ENCODE measurements around the gene LRRC56. TPM values are rescaled to one million over a fixed set of nuclear protein-coding genes. Genes with fewer than 3 reads are reported as not detected.

Gene LRRC56
- polyA plus RNA-seq, 1 donor: 3.5 TPM

DNA sequence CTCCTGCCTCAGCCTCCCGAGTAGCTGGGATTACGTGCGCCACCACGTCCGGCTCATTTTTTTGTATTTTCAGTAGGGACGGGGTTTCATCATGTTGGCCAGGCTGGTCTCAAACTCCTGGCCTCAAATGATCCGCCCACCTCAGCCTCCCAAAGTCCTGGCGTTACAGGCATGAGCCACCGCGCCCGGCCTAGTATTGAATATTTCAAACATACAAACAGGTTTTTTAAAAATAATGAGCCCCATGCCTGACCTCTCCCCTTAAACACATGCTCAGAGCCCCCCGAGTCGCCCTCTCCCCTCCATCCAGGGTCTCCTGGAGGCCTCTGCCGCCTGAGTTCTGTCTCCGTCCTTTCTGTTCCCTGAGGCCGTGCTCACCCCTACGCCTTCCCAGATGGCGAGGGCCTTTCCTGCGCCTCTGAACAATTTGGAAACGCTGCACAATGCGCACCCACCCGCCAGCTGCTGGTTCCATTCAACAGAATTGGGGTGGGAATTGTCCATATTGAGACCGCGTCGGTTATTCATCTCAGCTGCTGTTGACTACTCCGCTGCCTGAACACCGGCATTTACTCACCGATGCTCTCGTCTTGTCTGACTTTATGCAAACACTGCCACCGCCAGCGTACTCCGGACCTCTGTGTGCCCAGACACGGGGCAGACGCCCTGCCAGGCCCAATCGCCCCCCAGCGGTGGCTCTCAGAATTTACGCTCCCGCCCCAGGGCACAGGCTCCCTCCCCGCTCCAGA is 16.7 kb upstream of the LRRC56 start:
- no peak for DNase-seq

DNA sequence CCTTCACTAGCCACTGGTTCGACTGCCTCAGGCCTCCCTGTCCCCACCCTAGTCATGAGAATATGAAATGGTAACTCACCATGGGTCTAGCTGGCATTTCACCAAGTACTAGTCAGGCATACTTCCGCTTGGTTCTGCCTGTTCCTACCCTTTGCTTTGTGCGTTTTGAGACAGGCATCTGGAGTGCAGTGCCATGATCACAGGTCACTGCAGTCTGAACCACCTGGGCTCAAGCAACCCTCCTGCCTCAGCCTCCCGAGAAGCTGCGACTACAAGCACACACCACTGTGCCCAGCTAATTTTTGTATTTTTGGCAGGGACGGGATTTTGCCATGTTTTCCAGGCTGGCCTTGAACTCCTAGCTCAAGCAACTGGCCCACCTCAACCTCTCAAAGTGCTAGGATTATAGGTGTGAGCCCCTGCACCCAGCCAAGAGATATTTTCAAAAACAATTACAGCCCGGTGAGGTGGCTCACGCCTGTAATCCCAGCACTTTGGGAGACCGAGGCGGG is 16.1 kb upstream of the LRRC56 start:
- DNase-seq: no peak

DNA sequence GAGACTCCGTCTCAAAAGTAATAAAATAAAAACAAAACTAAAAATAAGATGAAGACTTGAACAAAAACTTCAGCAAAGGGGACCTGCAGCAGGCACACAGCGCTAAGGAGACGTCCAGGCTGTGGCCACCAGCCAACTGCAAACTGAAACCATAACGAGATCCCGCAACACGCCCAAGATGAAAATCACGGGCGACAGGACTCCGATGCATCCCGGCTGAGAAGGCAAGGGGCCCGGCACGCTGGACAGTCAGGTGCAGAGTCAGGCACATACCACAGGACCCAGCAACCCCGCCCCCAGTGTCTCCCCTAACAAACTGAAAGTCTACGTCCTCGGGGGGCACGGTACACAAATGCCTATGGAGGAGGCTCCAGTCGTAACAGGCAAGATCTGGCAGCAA is 11.1 kb upstream of the LRRC56 start:
- DNase-seq: no peak

DNA sequence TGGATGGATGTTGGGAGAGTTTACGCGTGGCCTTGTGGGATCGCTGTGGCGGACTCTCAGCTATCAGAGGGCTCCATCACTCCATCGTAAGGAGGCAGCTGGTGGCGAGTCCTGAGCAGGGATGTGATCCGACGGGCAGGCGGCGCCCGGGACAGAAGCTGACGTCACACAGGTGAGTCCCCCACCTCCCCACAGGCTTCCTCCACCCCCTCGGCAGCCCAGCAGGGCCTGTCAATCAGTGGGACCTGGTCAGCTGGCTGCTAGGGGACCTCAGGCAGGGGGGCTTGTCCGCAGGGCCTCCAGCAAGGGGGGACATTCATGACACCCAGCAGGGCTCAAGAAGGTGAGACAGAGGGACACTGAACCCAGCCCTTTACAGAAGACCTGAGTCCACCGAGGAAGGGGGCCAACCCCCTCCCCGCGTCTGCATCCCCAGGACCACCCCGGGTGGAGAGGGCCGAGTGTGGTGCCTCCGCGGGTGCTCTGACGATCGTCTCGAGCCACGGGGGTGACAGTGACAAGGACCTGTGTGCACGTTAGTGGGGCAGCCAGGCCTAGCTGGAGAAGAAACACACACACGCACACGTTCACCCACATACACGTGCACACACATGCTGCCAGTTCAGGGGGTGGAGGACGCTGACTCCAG is 9.0 kb upstream of the LRRC56 start:
- DNase-seq: no peak

- DNase-seq: no peak
These were observed 8.3 kb upstream of the LRRC56 start for GRCh38 chr11:528815-529727.

GRCh38 chr11:529728-530411 is 7.5 kb upstream of the LRRC56 start:
- no peak for DNase-seq

DNA sequence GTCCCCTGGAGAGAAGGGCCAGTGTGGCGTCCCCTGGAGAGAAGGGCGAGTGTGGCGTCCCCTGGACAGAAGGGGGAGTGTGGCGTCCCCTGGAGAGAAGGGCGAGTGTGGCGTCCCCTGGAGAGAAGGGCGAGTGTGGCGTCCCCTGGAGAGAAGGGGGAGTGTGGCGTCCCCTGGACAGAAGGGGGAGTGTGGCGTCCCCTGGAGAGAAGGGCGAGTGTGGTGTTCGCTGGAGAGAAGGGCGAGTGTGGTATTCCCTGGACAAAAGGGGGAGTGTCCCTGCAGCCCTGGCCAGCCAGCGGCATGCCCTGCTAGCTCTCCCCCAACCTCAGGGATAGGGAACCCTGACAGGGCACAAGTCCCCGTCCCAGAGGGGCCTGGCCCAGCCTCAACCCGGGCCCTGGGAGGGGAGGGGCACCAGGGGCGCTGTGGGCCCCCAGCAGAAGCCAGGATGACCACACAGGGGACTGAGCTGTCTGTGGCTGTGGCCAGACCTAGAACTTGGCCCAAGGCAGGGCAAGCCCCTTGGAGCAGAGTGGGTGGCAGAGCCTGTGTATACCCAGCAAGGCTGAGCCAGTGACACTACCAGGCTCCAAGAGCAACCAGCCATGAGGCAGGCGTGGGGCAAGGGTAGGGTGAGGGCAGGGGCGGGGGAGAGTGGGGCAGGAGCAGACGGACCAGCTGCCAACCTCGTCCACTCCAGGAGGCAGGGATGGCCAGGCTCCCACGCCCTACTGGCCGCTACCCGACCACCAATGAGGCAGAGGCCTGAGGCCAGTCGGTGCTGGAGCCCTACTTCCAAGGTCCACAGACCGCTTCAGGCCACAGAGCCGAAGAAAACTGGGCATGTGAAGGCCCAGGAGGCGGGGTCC is 6.1 kb upstream of the LRRC56 start:
- no peak for DNase-seq

GRCh38 chr11:531919-532526 is 5.3 kb upstream of the LRRC56 start:
- no peak for DNase-seq

GRCh38 chr11:532527-532985 is 4.8 kb upstream of the LRRC56 start:
- no peak for DNase-seq

DNA sequence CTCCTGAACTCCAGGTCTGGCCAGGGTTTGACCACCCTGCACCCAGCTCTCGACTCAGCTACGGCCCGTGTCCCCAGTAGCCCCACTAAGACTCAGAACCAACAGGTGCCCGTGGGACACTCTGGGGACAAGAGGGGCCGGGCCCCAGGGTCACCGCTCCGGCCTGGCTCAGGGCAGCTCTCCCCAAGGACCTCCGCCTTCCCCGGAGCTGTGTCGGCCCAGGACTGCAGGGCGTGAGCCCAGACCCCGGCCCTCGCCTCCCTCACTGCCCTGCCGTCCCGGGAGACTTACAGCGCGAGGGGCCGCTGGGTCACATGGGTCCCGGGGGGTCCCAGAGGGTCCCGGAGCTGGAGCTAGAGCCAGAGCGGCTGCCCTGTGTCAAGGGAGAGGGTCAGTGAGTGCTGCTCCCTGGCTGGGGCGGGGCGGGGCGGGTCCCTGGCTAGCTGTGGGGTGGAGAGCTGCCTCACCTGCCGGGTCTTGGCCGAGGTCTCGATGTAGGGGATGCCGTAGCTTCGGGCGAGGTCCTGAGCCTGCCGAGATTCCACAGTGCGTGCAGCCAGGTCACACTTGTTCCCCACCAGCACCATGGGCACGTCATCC is 4.2 kb upstream of the LRRC56 start:
- DNase-seq: no peak

DNA sequence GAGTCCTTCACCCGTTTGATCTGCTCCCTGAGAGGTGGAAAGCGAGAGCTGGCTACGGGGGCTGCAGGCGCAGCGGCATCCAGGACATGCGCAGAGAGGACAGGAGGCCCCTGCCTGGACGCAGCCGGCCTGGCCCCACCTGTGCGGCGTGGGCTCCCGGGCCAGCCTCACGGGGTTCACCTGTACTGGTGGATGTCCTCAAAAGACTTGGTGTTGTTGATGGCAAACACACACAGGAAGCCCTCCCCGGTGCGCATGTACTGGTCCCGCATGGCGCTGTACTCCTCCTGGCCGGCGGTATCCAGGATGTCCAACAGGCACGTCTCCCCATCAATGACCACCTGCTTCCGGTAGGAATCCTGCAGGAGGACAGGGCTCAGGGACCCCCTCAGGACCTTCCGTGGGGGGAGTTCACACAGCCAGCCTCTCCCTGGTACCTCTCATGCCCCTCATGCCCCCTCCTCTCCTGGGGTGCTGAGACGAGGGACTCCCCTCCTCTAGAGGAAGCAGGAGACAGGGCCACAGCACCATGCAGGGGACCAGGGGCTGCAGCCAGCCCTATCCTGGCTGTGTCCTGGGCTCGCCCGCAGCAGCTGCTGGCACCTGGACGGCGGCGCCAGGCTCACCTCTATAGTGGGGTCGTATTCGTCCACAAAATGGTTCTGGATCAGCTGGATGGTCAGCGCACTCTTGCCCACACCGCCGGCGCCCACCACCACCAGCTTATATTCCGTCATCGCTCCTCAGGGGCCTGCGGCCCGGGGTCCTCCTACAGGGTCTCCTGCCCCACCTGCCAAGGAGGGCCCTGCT is 3.5 kb upstream of the LRRC56 start:
- DNase-seq: no peak

DNA sequence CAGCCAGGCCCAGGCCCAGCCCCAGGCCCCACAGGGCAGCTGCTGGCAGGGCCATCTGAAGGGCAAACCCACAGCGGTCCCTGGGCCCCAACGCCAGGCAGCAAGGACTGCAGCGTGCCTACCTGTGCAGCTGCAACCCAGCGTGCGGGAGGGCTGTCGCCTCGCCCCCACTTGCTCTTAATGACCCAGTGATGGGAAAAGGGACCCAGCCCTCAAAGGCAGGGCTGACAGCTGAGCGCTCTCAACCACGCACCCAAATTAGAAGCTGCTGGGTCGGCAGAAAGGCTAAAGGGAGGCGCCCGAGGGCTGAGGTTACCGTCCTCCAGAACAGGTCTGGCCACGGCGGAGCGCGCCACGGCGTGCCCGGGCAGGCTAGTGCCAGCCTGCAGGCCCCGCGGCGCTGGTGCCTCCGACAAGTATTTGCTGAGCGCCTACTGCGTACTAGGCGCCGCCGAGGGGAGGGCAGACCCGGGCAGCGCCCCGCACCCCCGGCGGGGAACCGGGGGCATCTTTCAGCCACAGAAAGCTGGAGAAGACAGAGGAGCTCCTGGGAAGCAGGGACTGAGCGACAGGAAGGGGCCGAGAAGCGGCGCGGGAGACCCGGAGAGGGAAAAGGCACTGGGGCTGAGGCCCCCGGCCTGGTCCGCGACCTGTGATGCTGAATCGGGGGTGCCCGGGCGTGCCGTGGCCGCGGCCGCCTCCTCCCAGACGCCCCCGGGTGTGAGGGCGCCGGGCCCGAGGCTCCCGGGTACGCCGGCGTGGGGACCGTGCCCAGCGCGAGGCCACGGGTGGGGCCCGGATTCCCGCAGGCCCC is 2.7 kb upstream of the LRRC56 start:
- no peak for DNase-seq

- DNase-seq: no peak
These were observed 2.2 kb upstream of the LRRC56 start for GRCh38 chr11:535210-535518.

DNA sequence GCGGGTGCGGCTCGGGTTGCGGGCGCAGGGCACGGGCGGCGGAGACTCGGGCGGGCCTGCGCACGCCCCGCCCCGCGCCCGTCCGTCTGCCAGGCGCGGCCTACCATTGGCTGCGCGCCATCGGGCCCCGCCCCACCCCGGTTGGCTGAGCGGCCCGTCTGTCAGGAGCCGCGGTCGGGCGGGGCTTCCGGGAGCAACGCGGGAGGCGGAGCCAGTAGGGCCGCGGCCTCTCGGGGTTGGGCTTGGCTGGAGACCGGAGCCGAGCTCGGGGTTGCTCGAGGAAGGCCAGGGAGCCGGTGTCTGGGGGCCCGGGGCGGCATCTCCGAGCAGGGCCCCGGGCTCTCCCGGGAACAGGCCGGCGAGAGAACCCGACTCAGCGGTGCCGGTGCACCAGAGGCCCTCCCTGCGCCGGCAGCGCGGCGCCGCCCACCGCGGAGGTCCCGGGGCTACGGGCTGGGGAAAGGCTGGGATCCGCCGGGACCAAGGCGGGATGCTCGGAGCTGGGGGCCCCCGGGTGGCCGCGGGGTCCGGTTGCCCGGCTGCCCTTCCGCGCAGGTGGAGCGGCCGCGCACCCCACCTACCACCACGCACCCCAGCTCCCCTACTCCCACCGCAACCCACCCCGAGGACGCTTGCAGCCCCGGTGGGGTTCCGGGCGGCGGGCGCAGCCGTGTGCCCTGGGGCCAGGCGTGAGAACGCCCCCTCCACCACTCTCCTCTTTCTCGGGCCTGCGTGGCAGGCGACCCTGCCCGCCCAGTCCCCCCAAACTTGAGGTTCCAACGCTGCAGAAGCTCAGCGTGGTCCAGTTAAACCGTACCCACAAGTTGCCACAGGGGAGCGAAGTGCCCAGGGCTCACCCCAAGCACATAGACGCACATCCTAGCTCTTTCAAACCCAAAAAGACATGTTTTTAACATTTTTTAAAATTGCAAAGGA is 1.5 kb upstream of the LRRC56 start, which contains the start of gene HRAS:
Gene HRAS, minus strand, starts transcription at position 58 of the 936 bp plus-strand sequence.
- DNase-seq: peak; percentile 94

- no peak for DNase-seq
These were observed 499 bp downstream of the LRRC56 start for GRCh38 chr11:537622-538430.

DNA sequence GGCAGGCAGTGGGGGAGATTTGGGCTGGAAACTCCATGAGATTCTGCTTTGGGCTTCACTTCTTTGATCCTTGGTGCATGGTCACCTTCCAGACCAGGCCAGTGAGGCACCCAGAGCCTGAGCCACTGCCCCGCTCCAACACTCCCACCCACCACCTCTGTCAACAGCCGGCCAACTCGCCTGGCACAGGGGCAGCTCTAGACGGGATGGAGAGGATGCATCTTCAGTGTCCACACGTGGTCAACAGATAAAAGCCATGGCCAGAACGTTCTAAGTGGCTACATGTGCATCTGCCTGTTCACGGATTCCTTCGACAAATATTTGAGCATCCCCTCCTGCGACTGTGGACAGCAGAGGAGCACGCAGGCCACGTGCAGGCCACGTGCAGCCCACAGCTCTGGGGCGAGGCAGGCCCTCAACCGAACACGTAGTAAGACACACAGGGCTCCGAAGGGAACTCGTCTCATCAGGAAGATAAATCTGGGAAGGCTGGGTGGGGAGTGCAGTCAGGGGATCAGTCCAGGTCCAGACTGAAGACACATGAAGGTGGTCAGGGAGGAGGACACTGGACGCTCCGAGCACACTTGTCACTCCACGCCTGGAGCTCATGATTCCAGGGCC is 1.2 kb downstream of the LRRC56 start:
- no peak for DNase-seq

Measured in left kidney (tissue), 2 donors.